ENCODE data around the gene CKS1B. TPM values are rescaled to one million over a fixed set of nuclear protein-coding genes. Genes with fewer than 3 reads are reported as not detected.
A peak's percentile ranks its signal among the peaks of the same experiment; 100 is the strongest.

The CKS1B gene
- total RNA-seq, 2 donors from 2014 or later, result 49.5 to 76.5 TPM

DNA sequence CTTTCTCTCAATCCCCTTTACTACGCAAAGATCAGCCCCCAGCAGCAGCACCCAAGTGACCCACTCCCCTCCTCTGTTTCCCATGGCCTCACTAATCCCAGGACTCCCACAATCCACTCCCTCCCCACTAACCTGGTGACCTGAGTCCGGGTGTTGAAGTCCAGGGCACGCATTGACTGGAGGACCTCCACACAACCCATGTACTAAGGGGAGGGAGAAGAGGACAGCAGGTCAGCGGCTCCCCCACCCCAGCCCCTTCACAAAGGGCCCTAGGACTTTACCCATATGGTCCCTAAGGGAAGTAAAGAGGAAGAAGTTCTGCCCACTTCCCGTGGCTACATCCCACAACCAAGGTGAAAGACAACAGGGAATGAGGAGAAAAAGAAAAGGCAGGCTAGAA lies 5.2 kb upstream of the CKS1B start:
- Histone ChIP-seq H3K9me3 (no peaks in the 10 kb centered on the region), H3K4me3 (no peak overlapping the region), H3K27me3 (no peaks in the 10 kb centered on the region), H3K4me1 (peaks cover 21% of the 10 kb centered on the region), H3K27ac (no peak overlapping the region), H3K9ac (ENCODE audit: low read depth in 2 of 2, low read length in 2 of 2) (peak overlapping the region in 1 of 2 donors; percentile 30), H3K36me3 (peaks cover 18% of the 10 kb centered on the region)
- intact Hi-C loops (cut with DNase I), result no loop called here
- TF ChIP-seq, protein P1, sequence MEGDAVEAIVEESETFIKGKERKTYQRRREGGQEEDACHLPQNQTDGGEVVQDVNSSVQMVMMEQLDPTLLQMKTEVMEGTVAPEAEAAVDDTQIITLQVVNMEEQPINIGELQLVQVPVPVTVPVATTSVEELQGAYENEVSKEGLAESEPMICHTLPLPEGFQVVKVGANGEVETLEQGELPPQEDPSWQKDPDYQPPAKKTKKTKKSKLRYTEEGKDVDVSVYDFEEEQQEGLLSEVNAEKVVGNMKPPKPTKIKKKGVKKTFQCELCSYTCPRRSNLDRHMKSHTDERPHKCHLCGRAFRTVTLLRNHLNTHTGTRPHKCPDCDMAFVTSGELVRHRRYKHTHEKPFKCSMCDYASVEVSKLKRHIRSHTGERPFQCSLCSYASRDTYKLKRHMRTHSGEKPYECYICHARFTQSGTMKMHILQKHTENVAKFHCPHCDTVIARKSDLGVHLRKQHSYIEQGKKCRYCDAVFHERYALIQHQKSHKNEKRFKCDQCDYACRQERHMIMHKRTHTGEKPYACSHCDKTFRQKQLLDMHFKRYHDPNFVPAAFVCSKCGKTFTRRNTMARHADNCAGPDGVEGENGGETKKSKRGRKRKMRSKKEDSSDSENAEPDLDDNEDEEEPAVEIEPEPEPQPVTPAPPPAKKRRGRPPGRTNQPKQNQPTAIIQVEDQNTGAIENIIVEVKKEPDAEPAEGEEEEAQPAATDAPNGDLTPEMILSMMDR (IDR thresholded peaks at IDR 0.05), result no peak
- no peak for DNase-seq

DNA sequence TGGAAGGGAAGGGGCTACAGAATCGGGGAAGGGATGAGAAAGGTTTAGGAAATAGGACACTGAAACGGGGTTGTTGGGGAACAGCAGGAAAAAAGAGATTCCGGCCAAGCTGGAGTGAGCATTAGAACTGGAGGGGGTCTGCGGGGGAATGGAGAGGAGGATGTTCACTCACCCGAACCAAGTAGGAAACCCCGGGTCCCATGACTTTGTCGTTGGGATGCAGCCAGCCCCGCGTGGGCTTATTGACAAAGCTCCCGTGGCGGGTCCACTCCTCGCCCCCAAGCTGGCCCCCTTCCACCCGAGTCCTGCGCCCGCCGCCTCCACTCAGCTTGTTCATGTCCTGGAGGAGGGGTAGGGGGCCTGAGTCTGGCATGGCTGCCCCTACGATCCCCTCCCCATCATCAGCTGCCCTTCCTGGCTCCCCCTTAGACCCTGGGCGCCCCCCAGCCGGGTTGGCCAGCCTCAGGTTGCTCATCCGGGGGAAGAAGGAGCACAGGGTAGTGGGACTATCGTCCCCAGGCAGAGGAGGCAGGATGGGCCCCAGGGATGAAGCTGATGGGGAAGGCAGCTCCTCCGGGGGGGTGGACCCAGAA lies 4.5 kb upstream of the CKS1B start:
- Histone ChIP-seq H3K4me3 (peak overlapping the region; percentile 28), H3K4me1 (peaks cover 21% of the 10 kb centered on the region), H3K9ac (ENCODE audit: low read depth in 2 of 2, low read length in 2 of 2) (peak overlapping the region; percentile 62 to 67), H3K27ac (peak overlapping the region; percentile 96), H3K9me3 (no peaks in the 10 kb centered on the region), H3K36me3 (peaks cover 18% of the 10 kb centered on the region), H3K27me3 (no peaks in the 10 kb centered on the region)
- TF ChIP-seq, protein P1 (IDR thresholded peaks at IDR 0.05), result no peak
- DNase-seq, result no peak
- intact Hi-C loops (cut with DNase I), result no loop called here

DNA sequence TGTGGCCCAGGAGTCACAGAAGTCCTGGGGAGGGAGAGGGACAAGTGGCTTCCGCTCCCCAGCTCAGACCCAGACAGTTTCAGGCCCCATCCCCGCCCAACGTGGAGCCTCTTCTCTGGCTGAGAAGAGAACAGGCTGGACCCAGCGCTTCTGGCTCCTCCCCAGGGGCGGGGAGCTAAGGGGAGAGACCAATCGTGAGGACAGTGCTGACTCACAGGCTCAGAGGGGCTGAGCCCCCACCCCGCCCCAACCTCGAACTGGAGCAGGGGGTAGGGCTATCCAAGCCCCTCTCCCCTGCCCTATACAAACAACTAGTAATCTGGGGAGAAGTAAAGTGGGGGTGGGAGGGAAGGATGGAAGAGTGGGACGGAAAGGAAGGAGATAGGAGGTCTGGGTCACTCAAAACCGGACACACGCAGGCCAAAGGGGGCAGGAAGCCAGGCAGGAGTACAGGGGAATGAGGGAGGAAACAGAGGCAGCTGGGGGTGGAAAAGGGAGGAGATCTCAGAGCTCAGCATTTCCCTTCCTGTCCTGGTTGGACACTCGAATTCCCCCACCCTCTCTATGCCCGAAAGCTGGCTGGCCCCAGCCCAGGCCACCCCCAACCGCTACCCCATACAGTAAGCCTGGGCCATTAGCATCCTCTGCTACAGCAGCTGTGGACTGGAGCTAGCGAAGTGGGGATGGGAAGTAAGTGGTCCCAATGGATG lies 3.7 kb upstream of the CKS1B start, which contains the start of gene SHC1:
TSS of gene SHC1 (minus strand) at position 117 of the 710 bp plus-strand sequence. CDS start 221 bp downstream, outside the sequence.
- Histone ChIP-seq H3K4me1 (peaks cover 21% of the 10 kb centered on the region), H3K27me3 (no peaks in the 10 kb centered on the region)
- peak; percentile 87 for DNase-seq

DNA sequence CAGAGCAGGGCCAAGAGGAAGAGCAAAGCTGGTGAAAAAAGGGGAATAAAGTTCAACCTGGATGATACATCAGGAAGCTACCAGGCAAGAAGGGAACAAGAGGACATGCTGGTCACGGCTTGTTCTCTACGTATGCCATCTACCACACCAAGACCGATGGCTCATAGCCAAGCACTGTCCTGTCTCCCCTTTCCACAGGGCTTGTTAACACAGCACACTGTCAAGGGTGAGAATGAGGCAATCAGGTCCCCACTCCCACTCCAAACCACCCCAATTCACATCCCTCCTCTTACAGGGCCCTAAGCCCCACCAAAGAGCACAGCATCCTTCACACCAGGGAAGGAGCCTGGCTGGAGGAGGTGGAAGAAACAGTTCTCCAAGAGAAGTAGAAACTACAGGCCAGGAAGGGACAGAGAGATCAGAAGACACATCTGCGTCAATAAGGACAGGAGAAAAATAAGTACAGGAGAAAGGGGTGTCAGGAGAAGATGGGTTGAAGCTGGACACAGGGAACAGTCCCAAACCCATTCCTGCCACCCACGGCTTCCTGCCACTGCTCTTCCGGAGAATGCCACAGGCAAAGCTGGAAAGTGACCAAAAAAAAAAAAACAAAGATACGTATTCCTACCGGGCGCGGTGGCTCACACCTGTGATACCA lies 3.0 kb upstream of the CKS1B start:
- TF ChIP-seq, protein P1 (IDR thresholded peaks at IDR 0.05), result no peak
- H3K9ac ChIP-seq (ENCODE audit: low read depth in 2 of 2, low read length in 2 of 2), result peak overlapping the region; percentile 44 to 52
- H3K36me3 ChIP-seq, result peaks cover 4% of the 10 kb centered on the region
- intact Hi-C loops (cut with DNase I), result no loop called here
- H3K4me1 ChIP-seq, result peaks cover 21% of the 10 kb centered on the region
- H3K27ac ChIP-seq, result peak overlapping the region; percentile 96
- peak; percentile 39 for DNase-seq
- H3K27me3 ChIP-seq, result no peaks in the 10 kb centered on the region
- H3K4me3 ChIP-seq, result peak overlapping the region; percentile 28
- H3K9me3 ChIP-seq, result no peaks in the 10 kb centered on the region

More for the DNA sequence above, 3.7 kb upstream of the CKS1B start, which contains the start of gene SHC1:
- TF ChIP-seq, protein P1 (IDR thresholded peaks at IDR 0.05), result no peak
- Histone ChIP-seq H3K9me3 (no peaks in the 10 kb centered on the region), H3K9ac (ENCODE audit: low read depth in 2 of 2, low read length in 2 of 2) (peak within 1 kb of the TSS; percentile 62 to 67), H3K36me3 (peaks cover 11% of the 10 kb centered on the region), H3K4me3 (peak within 1 kb of the TSS; percentile 28), H3K27ac (peak within 1 kb of the TSS; percentile 96)
- intact Hi-C loops (cut with DNase I), result no loop called here

DNA sequence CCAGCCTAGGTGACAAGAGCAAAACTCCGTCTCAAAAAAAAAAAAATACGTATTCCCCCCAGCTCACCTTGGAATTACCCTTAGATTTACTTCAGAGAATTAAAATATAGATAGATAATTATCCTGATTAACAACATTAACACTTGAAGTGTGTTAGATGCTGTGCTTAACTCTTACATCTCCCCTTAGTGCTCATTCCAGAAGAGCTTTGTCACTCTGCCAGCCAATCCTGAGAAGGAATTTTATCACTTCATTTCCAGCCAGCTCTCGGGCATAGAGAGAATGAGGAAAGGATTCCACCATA lies 2.3 kb upstream of the CKS1B start:
- TF ChIP-seq, protein P1 (IDR thresholded peaks at IDR 0.05), result no peak
- Histone ChIP-seq H3K4me3 (no peak overlapping the region), H3K27me3 (no peaks in the 10 kb centered on the region), H3K36me3 (no peaks in the 10 kb centered on the region), H3K4me1 (peaks cover 21% of the 10 kb centered on the region), H3K9me3 (no peaks in the 10 kb centered on the region), H3K9ac (ENCODE audit: low read depth in 2 of 2, low read length in 2 of 2) (peak overlapping the region in 1 of 2 donors; percentile 99), H3K27ac (peak overlapping the region; percentile 96)
- intact Hi-C loops (cut with DNase I), result no loop called here
- DNase-seq, result no peak
